COLO668 (cell line): ENCODE data around the gene BNC2.

Experiments used
- DNase-seq: peaks from one replicate; lab custom pipeline; 2025; ENCODE audit not compliant: unreplicated experiment; lab: John Stamatoyannopoulos, UW

The BNC2 gene

GRCh38 chr9:16680975-16681651 is 189.4 kb downstream of the BNC2 start:
- no peak for DNase-seq

GRCh38 chr9:16680541-16680940 is 189.9 kb downstream of the BNC2 start:
- no peak for DNase-seq

- DNase-seq, result no peak
These were observed 191.1 kb downstream of the BNC2 start for GRCh38 chr9:16679327-16679821.

- no peak for DNase-seq
These were observed 194.0 kb downstream of the BNC2 start for GRCh38 chr9:16676519-16676918.

- DNase-seq, result no peak
These were observed 195.3 kb downstream of the BNC2 start for GRCh38 chr9:16675131-16675530.

GRCh38 chr9:16673171-16673570 is 197.3 kb downstream of the BNC2 start:
- no peak for DNase-seq

GRCh38 chr9:16672501-16672900 is 198.0 kb downstream of the BNC2 start:
- DNase-seq, result no peak

- DNase-seq, result peak; percentile 20
These were observed 198.8 kb downstream of the BNC2 start for GRCh38 chr9:16671591-16672137.

- no peak for DNase-seq
These were observed 199.7 kb downstream of the BNC2 start for GRCh38 chr9:16670791-16671190.

GRCh38 chr9:16668734-16669295 is 201.7 kb downstream of the BNC2 start:
- no peak for DNase-seq

GRCh38 chr9:16664211-16664610 is 206.3 kb downstream of the BNC2 start:
- DNase-seq, result no peak

GRCh38 chr9:16661816-16662215 is 208.7 kb downstream of the BNC2 start:
- DNase-seq, result no peak

GRCh38 chr9:16659096-16659495 is 211.4 kb downstream of the BNC2 start:
- DNase-seq, result no peak

GRCh38 chr9:16656432-16657169 is 213.9 kb downstream of the BNC2 start:
- no peak for DNase-seq

- no peak for DNase-seq
These were observed 215.8 kb downstream of the BNC2 start for GRCh38 chr9:16654596-16655126.

- no peak for DNase-seq
These were observed 216.7 kb downstream of the BNC2 start for GRCh38 chr9:16653491-16654399.

GRCh38 chr9:16652582-16652981 is 217.9 kb downstream of the BNC2 start:
- DNase-seq, result no peak

GRCh38 chr9:16651446-16651964 is 219.0 kb downstream of the BNC2 start:
- no peak for DNase-seq

GRCh38 chr9:16645970-16646369 is 224.5 kb downstream of the BNC2 start:
- DNase-seq, result no peak

GRCh38 chr9:16642421-16643109 is 227.9 kb downstream of the BNC2 start:
- DNase-seq, result no peak
